Measurements from ENCODE around the gene KCNN3. TPM values are rescaled to one million over a fixed set of nuclear protein-coding genes. Genes with fewer than 3 reads are reported as not detected.

KCNN3 gene
- total and polyA plus RNA-seq, 2 of the 13 experiments (the other 11 are each of a cell fraction or from before 2014, with no cell fraction given): not detected

DNA sequence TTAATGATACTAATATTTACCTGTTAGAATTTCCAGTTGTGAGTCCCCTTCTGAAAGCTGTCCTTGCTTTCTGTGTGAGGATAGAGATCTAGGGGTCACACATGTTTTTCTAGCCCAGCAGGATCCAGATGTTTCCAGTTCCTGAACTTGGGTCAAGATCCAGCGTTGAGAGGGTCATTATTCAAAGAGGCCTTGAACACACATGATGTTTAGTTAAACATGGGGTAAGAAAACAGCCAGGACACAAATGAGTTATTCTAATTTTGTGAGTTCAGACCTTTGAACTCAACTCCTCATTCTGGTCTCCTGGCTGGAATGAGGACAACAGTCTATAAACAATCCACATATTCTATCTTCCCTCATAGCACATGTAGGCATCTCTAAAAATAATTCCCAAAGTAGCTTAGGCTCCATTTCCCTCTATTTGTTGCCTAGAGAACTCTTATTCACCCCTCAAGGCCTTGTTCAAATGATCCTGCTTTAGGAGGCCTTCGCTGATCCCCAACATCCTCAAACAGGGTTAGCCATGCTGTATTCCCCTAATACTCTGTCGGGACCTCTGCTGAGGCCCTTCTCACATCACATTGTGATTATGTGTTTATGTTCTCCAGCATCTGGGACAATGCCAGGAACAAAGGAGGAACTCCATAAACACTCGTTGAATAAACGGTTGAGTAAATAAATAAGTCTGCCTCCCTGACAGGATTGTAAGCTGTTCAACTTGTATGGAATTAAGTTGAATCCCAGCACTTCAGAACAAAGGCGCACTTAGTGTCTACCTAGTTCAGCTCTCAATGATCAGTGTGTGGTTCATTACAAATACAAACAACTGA, 15.0 kb upstream of the KCNN3 start (continued):
- TF ChIP-seq ZNF713 (CRISPR knock-in tag; IDR thresholded peaks at IDR 0.05) (no peak), SMARCC2 (IDR thresholded peaks at IDR 0.05) (no peak), ZNF616 (CRISPR knock-in tag; IDR thresholded peaks at IDR 0.05; ENCODE audit: low read depth) (no peak), SMYD3 (CRISPR knock-in tag; IDR thresholded peaks at IDR 0.05) (no peak), THYN1 (CRISPR knock-in tag; IDR thresholded peaks at IDR 0.05; ENCODE audit: borderline replicate concordance, low read depth) (no peak)

- Histone ChIP-seq H4K20me1 (ENCODE audit: insufficient read depth, low read length) (no peaks in the 10 kb centered on the region), H3K9me3 (ENCODE audit: low read length) (no peaks in the 10 kb centered on the region), H2AFZ (ENCODE audit: low read length) (no peak overlapping the region), H3K4me1 (ENCODE audit: insufficient read depth, low read length) (peaks cover 33% of the 10 kb centered on the region), H3K9ac (ENCODE audit: insufficient read depth, low read depth, low read length) (no peak overlapping the region), H3K79me2 (ENCODE audit: insufficient read depth, low read length) (no peaks in the 10 kb centered on the region), H3K36me3 (replicated peaks in 1 of 2; ENCODE audit: control insufficient read depth in 1 of 2, insufficient read depth in 2 of 2, low read length in 2 of 2) (no peaks in the 10 kb centered on the region), H3K4me2 (ENCODE audit: low read depth, low read length) (peak overlapping the region; percentile 43), H3K27me3 (ENCODE audit: control insufficient read depth in 1 of 2, insufficient read depth in 2 of 2, low read length in 2 of 2) (peaks cover 2 to 30% of the 10 kb centered on the region in 2 experiments; a peak in 4 of 5 replicates), H3K27ac (ENCODE audit: extremely low read length, insufficient read depth, low read length) (no peak overlapping the region), H3K4me3 (replicated peaks in 1 of 3; ENCODE audit: insufficient read depth in 1 of 3, low read depth in 2 of 3, low read length in 3 of 3) (peak overlapping the region in 1 of 3 experiments; percentile 19; a peak in 1 of 6 replicates)
- intact Hi-C loops (cut with micrococcal nuclease; ENCODE audit: unreplicated experiment): no loop called here
- POLR2A ChIA-PET: no interaction called here
- FAIRE-seq (no peak), DNase-seq (ENCODE audit: low spot score) (no peak), ATAC-seq (no peak)
- CTCF ChIA-PET (ENCODE audit: low intra/inter-chr PET ratio, low total read pairs): no interaction called here
- TF ChIP-seq ZNF761 (CRISPR knock-in tag; conservative IDR thresholded peaks at IDR 0.05) (no peak), POLR2AphosphoS5 (IDR thresholded peaks at IDR 0.05; ENCODE audit: low read depth, low read length) (no peak), AKAP8 (CRISPR knock-in tag; IDR thresholded peaks at IDR 0.05) (no peak), GTF3A (CRISPR knock-in tag; conservative IDR thresholded peaks at IDR 0.05) (no peak), ERF (CRISPR knock-in tag; IDR thresholded peaks at IDR 0.05) (no peak), ZSCAN25 (CRISPR knock-in tag; IDR thresholded peaks at IDR 0.05) (no peak), ZFP36L1 (CRISPR knock-in tag; IDR thresholded peaks at IDR 0.05) (no peak)
- TF ChIP-seq, protein P1, sequence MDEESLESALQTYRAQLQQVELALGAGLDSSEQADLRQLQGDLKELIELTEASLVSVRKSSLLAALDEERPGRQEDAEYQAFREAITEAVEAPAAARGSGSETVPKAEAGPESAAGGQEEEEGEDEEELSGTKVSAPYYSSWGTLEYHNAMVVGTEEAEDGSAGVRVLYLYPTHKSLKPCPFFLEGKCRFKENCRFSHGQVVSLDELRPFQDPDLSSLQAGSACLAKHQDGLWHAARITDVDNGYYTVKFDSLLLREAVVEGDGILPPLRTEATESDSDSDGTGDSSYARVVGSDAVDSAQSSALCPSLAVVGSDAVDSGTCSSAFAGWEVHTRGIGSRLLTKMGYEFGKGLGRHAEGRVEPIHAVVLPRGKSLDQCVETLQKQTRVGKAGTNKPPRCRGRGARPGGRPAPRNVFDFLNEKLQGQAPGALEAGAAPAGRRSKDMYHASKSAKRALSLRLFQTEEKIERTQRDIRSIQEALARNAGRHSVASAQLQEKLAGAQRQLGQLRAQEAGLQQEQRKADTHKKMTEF (CRISPR knock-in tag; IDR thresholded peaks at IDR 0.05): no peak
- TF ChIP-seq, protein P2, sequence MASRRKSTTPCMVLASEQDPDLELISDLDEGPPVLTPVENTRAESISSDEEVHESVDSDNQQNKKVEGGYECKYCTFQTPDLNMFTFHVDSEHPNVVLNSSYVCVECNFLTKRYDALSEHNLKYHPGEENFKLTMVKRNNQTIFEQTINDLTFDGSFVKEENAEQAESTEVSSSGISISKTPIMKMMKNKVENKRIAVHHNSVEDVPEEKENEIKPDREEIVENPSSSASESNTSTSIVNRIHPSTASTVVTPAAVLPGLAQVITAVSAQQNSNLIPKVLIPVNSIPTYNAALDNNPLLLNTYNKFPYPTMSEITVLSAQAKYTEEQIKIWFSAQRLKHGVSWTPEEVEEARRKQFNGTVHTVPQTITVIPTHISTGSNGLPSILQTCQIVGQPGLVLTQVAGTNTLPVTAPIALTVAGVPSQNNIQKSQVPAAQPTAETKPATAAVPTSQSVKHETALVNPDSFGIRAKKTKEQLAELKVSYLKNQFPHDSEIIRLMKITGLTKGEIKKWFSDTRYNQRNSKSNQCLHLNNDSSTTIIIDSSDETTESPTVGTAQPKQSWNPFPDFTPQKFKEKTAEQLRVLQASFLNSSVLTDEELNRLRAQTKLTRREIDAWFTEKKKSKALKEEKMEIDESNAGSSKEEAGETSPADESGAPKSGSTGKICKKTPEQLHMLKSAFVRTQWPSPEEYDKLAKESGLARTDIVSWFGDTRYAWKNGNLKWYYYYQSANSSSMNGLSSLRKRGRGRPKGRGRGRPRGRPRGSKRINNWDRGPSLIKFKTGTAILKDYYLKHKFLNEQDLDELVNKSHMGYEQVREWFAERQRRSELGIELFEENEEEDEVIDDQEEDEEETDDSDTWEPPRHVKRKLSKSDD (CRISPR knock-in tag; IDR thresholded peaks at IDR 0.05; ENCODE audit: low read depth): no peak
- in situ Hi-C loops (cut with HindIII; ENCODE audit: extremely low pct_ligation_motif_present, low pct_unique_long_range_greater_than_20kb): no loop called here
- BruUV-seq (replicated peaks): no TSS peak
- WGBS (ENCODE audit: low lambda C conversion rate): 39% methylated on average over 14 of the region's 15 CpGs
These were observed 14.1 kb upstream of the KCNN3 start for GRCh38 chr1:154883919-154884868.

All from HepG2 (cell line).